CD4-positive, alpha-beta T cell treated with Interleukin-6 at 100 ng/mL for 8 hours (primary cell): ENCODE results near the gene NFYA.
A peak's percentile ranks its signal among the peaks of the same experiment; 100 is the strongest.

Source experiments
- DNase-seq: peaks from one replicate; pipeline ENCODE4 v3.0.0-alpha.2; 2020; ENCODE audit warnings: mixed read lengths, low spot score

The NFYA gene

DNA sequence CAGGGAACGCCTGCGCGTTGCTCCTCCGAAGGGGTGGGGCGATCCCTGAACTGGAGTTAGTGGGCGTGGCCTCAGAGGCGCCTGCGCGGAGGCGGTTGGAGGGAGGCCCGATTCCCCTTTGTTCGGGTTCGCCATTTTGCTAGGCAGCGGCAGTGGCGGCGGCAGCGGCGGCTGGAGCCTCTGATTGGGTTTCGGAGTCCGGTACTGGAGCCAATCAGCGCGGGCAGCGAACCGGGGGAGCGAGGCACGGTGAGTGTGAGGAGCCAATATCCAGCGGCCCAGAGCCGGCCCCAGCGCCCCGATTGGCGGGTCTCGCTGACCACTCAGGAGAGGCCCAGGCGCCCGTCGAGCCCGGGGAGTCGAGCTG is at the start of gene NFYA:
TSS of gene NFYA (plus strand) at position 139 of the 367 bp plus-strand sequence. CDS start 6,116 bp downstream, outside the sequence.
- DNase-seq, result no peak

DNA sequence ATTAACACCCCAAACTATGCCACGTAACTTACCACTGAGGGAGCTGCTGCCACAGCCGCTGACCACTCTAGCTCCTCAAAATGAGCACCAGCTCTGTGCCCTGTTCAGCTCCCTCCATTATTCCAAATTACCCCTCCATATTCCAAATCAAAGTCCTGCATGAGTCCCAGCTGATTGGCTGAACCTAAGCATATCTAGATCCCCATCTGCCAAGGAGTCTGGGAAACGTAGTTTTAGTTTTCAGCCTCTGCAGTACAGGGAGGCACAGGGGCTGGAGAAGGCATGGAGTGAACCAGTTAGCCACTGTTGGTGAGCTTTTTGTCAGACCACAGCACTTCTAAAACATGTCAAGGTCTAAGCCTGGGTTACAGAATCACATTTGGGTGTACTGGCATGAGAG is 49.7 kb upstream of the NFYA start:
- no peak for DNase-seq

DNA sequence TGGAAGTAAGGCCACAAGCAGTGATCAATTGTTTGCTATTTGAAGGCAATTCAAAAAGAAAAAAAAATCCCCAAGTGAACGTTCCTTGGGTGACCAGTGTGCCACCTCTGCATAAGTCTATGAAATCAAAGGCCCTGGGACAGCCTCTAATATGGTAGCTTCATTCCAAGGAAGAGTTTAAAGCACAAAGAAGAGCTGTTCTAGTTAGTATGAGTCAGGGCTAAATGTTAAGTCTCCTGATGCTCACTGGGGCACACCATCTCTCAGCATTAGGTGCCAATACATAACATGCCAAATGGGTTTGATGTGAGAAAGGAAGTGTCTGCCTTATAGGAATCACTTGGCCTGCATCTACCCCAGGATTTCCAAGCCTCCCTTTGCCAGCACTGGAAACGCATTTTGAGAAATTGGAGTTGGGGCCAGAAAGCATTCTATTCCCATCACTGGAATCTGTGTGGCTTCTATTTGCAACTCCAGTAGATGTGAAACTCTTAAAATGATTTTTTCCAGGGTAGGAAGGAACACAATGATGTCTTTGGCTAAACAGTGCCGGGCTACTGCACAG is 46.7 kb upstream of the NFYA start:
- DNase-seq, result no peak

DNA sequence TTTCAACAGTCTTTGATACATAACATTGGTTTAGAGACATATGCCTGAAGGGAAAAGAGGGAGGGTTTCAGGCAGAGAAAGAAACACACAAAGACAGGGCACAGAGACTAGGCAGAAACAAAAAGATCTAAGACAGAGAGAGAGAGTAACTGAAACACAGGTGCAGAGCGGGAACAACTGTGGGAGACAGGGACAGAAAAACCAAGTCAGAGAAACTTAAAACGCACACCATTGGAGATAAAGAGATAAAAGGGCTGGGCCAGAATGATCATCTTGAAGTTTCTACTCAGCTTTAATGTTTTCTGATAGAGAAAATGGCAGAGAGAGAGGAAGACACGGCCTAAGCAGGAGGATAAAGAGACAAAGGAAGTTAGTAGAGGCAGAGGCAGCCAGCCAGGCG is 45.5 kb upstream of the NFYA start:
- no peak for DNase-seq

DNA sequence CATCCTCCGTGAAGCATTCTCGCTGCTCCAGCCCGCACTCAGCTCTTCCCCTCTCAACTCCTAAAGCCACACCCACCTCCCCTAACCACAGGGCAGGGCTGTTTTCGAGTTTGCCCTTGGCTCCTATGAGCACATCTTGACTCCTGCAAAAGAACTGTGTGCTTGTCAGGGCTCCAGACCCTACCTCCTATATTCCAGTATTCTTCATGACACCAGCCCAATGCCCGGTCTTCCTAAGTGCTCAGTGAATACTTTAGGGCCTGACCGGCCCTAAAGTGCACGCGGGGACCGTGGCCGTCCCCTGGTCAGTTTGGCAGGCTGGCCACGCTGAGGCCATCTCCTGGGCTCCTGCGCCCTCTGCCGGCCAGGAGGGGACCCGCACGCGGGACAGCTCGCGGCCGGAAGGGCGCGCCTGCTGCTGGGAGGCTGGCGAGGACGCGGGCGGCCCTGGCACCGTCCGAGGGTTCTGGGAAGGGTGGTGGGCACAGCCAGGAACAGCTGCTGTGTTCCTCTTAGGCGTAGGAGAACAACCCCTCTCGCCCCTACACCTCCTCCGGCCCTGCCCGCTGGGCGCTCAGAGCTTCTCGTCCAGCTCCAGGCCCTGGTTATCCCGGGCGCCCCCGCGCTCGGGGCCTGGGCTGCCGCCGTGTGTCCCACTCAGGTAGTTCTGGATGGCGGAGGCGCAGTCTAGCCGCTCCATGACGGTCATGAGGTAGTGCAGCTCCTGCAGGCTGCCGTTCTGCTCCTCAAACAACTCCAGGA is 44.8 kb upstream of the NFYA start:
- peak; percentile 63 for DNase-seq

DNA sequence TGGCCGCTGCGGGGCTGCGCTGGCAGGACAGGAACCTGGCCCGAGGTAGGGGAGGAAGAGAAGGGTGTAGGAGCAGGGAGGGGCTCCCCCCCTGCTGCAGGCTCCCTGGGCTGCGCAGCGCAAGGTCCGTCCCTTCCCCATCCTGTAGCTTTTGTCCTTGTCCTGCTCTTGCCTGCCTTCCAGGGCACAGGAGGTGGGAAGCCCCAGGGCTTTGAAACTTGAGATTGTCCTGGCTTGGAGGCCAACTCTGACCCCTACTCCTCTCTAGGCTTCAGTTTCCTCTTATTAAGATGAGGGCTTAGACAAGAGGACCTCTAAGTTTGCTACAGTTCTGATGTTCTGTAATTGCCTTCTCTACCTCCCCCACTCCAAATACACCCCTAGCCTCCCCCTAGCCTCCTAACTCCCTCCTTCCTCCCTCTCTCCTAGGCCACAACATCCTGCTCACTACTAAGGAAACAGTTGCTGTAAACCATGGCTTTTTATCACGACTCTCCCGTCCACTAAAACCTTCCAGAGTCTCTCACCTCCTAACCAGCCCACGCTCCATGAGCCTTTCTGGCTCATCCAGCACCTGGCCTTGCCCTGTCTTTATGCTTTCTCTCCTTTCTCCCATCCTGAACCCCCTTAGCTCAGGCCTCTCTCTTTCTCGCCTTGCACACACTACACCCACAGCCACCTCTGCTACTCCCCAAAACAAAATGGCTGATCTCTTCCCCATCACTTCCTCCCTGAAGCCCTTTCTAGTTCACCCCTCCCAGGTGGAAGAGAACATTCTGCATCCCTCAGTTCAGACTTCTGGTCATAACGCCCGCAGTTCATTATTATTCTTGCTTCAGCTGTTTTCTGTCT is 44.0 kb upstream of the NFYA start:
- no peak for DNase-seq

DNA sequence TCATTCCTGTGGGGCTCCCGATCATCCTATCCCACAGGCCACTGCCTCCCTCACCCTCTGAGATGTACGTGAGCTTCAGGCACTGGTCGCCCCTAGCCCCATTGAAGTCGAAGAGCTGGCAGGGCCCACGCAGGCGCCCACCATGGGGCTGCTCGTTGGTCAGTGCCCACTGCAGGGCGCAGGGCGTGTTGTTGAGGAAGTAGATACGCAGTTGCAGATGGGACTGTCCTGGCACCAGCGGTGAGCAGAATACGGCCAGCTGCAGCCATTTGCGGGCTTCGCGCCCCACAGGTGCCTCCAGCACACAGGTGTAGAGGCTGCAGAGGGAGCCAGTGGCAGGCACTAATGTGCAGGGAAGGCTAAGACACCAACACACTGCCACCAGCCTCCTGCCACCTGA is 39.9 kb upstream of the NFYA start:
- DNase-seq, result no peak

DNA sequence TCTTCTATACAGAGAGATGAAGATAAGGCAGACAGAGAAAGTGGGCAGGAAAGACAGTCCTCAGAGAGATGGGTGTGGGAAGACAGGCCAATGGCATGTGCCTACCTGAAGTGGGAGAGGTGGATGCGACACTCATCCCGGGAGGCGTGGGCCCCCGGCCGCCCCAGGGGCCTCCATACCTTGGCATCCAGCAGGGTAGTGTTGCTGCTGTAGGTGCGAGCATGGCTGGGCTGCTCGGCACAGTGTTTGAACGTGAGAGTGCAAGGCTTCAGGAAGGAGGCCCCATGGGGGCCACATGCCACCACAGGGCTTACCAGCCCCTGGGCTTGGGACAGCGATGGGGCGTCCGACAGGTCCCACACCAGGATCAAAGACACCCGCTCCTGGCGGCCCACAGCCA is 39.0 kb upstream of the NFYA start:
- no peak for DNase-seq

DNA sequence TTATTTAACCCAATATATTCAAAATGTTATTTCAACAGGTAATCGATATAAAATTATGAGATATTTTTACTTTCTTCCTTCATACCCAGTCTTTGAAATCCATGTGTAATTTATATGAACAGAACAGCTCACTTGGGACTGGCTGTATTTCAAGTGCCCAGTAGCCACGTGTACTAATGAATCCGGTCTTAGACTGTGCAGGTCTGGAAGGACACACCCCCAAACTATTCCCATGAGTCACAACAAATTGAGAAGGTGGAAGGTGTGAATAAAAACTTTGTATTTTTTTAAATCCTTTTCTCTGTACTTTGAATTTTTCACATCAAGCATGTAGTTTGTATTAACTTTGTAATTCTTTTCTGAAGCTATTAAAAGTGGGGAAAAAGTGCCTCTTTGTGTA is 36.6 kb upstream of the NFYA start:
- no peak for DNase-seq

DNA sequence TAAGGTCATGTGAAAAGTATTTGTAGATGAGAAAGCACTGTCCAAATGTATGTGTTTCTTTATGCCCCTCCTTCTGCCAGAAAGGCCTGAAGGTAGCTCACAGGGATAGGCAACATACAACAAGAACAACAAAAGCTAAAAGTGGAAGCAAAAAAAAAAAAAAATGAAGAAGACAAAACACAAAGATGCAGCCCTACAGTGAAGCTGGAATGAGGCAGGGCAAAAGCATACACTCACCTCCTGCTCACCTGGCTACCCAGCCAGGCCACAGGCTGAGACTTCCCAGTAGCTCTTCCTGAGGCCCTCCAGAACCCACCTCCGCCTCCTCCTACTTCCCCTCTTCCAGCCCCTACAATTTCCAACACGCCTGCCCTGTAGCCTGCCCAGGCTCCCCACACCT is 36.2 kb upstream of the NFYA start:
- DNase-seq, result no peak

DNA sequence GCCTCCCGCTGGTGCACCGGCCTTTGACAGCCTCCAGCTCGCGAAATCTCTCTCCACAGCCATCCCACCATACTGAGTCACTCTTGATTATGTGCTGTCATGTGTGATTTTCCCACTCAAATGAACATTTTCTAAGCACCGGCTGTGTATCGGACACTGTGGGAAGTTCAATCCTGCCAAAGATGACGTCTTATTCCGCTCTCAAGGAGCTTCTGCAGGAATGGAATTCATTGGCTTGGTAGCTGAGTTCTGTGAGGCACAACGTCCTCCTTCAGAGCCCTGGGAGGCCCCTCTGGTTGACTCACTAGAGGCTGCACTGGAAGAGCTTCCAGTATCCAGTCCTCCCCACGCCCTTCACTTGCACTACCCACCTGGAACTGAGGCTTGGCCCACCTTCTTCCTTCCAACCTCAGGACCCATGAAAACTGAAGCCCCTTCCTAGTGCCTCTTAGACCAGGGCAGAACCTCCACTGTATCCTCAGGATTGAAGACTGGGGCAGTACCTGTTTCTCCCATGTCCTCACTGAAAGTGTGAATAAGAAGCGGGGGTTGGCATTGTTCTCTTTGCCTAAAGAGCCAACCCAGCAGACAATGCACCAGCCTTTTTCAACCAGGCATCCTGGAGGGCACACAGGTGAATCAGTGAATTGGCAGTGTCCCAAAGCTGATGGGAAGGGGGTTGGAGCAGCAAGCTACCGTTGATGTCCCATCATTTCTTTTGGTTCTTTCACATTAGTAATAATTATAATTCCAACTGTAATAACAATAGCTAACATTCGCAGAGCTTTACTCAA is 35.5 kb upstream of the NFYA start:
- no peak for DNase-seq

DNA sequence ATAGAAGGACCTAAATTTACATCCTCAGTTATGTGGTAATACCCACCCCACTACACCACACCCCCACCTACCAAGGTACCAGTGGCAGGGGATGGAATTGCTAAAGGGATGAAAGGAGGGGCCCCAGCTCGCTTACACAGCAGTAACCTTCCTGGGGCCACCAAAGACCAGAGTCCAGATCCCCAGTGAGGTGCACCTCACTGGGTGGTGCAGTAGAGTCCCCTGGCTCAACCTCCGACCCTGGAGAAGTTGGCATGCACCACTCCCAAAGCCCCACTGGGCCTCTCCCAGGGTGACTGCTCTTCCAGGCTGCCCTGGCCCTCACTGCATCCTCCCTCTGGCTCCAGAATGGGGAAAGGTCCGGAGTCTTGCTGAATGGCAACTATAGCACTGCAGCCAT is 34.6 kb upstream of the NFYA start:
- no peak for DNase-seq

DNA sequence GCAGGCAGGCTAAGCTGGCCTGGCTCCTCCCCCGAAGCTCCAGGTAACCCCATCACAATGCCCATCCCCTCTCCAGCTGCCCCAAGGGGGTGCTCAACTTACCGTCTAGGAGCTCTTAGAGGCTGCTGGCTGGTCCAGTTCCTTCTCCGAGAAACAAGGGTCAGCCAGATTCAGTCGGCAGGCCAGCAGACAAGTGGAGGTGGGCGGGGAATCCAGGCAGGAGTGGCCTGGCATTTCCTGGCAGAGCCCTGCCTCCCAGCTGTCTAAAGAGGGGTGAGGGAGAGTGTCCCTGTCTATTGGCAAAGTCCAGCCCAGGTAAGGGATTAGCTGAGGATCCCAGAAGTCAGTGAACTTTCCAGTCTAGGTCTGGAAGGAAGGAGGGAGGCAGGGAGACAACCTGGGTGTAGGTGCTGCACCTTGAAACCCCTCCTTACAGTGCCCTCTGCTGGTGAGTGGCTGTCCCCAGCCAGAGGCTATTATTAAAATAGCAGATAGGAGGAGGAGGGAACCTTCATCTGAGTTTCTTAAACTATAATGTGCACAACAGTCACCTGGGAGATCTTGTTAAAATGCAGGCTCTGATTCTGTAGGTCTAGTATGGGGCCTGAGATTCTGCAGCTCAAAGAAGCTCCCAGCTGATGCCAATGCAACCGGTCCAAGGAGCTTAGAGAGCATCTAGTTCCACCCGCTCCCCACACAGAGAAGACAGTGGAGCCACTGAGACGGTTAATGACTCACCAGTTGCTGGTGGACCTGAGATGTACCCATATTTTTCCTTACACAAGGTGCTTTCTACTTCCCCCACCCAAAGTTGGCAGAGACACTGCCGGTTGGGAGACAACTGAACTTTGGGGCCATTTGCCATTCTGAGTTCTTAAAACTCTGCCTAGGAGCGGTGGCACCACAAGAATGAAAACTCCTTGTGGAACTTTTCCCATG is 33.4 kb upstream of the NFYA start, which contains the start of gene UNC5CL:
TSS of gene UNC5CL (minus strand) at position 162 of the 939 bp plus-strand sequence. CDS start 4,147 bp downstream, outside the sequence.
- peak; percentile 46 for DNase-seq

DNA sequence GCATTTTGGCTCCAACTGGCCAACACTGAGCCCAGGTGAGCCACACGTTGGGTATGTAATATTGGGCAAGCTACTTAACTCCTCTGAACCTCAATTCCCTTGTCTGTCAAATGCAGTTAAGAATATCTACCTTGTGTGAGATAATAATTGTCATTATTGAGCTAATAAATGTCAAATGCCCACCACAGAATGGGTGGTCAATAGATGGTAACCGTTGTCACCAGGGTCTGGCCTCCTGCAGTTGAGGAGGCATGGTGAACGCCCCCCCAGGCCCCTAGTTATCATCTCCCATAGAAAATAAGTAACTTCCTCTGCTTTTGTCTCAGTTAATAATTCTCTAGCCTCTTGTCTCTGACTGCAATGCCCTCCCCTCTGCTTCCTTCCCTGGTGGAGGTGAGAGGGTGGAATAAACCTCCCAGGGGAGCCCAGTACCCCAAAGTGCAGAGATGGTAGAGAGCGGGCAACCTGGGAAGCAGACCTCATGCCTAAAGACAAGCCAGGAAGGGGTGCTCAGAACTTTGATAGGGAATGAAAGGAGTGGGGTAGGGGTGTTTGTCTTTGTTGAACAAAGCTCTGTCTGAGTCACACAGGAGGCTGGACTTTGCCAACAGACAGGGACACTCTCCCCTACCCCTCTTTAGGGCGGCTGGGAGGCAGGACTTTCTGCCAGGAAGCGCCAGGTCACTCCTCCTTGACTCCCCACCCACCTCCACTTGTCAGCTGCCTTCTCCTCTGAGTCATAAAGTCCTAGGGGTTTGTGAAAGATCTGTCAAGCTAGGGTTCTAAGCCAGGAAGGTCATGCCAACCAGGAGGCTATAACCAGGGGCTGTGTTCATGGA is 32.5 kb upstream of the NFYA start:
- no peak for DNase-seq

DNA sequence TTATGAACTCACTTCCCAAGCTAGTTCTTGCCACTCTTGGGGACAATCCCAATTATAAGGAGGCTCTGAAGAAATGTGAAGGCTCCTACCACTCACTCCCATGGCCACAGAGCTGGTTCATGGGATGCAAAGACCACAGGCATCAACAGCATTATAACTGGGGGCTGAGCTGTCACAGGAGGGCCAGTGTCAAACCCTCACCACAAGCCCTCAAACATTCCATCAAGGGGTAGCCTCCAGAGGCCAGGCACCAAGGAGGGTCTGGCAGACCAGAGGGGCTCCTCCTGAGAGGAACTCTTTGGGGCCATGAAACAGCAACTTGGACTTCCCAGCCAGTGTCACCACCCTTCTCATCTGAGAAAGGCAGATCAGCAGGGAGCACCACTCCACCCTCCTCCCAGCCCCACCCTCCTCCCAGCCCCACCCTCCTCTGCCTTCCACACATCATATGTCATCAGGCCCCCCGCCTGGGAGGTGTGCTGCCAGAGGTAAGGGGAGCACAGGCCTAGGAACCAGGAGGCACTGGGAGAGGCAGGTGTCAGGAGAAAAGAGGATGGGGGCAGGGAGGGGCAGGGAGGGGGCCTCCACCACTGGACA is 31.7 kb upstream of the NFYA start:
- DNase-seq, result no peak

DNA sequence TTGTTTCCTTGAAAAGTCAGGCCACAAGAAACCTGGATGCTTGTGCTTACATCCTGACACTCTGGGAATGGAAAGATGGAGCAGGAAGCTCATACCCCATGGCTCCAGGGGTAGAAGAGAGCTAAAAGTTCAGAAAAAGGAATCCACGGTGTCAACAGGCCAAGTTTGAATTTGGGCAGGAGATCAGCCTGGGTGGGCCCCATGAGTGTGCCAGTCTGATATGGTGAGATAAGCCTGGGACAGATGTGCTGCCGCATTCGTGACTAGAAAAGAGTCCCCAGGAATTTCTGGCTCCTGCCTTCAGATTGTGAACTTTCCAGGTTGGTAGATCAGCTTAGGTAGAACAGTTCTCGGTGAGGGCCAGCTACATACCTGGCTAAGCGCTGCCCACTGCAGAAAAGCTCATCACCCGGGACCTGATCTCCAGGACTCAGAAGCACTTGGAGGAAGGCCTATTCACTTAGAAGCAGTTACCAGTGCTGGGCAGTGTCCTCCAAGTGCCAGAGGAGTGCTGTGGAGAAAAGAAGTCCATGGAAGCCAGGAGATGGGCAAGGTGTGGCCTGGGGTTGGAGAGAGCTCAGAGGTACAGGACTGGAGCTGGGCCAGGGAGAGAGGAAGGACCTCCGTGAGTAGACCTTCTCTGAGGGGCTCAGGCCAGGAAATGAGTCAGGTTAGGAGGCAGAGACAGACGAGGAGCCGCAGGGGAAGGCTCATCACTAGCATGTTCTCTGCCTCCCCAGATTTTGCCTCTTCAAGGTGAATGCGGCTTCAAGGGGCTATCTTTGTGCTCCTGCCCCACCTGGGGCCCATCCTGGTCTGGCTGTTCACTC is 30.3 kb upstream of the NFYA start, which contains the start of gene TSPO2:
TSS of gene TSPO2 (plus strand) at position 242 of the 830 bp plus-strand sequence. CDS start at position 761, 519 bp downstream.
- no peak for DNase-seq

DNA sequence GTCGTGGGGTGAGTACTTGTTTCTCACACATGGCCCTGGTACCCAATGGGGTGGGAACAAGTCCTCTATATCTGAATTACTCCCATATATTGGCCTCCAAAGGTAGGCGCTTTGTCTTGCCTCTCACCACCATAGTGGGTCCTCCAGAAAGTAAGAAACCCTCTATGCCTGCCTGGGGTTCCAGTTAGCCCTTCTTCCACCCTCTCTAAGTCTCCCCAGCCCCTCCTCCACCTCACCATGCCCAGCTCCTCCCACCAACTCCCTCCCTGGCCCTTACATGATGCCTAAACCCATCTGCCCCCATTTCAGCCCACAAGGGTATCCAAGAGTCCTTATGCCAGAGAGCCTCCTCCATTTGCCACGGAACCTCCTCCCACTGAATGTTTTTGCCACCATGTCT is 29.6 kb upstream of the NFYA start:
- DNase-seq, result no peak

DNA sequence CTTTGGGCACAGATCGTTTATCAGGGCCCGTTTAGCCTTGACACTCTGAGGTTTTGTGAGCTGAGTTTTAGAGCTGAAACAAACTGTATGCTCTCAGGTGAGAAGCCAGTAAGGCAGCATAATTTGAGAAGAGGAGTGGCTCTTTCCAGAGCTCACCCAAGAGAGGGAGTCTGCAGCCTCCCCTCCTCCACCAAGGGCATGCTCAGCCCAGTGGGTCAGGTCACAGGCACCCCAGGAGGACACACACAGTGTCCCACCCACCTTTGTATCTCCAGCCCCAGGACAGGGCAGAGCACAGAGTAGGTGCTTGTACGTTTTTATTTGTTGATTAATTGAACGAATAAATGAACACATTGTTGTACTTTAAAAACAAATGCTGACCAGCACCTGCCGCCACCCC is 27.1 kb upstream of the NFYA start:
- no peak for DNase-seq

DNA sequence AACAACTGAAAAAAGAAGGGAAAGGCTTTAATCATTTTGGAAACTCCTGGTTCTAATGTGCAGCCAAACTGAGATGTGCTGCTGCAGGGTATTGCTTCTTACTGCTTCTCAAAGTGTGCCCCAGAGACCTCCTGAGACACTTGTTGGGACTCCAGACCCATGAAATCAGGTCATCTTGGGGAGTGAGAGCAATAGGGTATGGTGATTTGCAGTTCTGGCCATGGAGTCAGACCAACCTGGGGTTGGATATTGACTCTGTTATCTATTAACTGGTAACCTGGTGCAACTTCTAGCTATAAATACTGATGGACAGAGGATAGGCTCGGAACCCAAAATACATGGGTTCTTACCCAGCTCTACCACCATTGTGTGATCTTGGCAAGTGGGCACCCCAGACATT is 26.7 kb upstream of the NFYA start:
- DNase-seq, result no peak
